ENCODE data around the gene GSTM3. TPM values are rescaled to one million over a fixed set of nuclear protein-coding genes. Genes with fewer than 3 reads are reported as not detected.
A peak's percentile ranks its signal among the peaks of the same experiment; 100 is the strongest.

The GSTM3 gene
- 29.7 TPM for total RNA-seq
- long read RNA-seq, full-length matches to known transcripts: 8 of 12 reads
- long read RNA-seq, partial matches to known transcripts: 0 of 12 reads
- long read RNA-seq, other reads (novel, unspliced or antisense): 4 of 12 reads

DNA sequence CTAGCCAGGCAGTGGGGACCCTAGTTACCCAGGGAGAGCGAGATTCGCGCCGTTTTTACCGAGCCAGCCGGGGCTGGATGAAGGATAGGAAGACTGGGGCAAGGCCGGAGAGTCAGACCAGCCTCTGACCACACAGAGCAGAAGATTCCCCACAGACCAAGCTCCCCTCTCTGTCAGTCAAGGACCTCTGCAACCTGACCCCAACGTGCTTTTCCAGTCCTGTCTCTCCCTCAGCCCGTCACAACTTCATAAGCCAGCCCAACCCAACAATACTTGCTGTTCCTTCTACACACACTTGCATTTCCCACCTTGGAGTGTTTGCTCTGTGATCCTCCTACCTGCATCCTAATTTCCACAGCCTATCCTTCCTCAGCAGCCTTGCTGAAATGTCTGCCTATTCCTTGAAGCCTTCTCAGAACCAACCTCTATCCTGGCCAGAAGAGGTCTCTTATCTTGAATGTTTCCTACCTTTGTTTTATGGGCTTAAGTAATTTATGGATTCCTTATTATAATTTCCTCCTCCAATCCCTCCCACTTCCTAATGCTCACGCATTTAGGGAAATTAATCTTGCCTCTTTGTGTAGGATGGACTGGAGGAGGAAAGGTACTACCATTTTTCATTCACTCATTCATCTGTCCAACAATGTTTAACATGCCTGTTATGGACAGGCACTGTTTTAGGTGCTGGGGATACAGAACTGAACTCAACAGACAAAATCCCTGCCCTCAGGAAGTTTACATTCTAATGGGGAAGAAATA lies at the start of gene GSTM3:
Gene GSTM3 (minus strand): TSS at position 424 of the 759 bp plus-strand sequence. CDS start 751 bp downstream, outside the sequence.
- no peak for DNase-seq
- no peaks in the 10 kb centered on the region for H3K27me3 ChIP-seq
- intact Hi-C loops (cut with DNase I): no loop called here
- H3K27ac ChIP-seq: peak within 1 kb of the TSS; percentile 67
- peak within 1 kb of the TSS; percentile 77 for H3K4me3 ChIP-seq
- H3K36me3 ChIP-seq: no peaks in the 10 kb centered on the region
- no peak for ATAC-seq
- peaks cover 8% of the 10 kb centered on the region for H3K4me1 ChIP-seq
- no peaks in the 10 kb centered on the region for H3K9me3 ChIP-seq
- TF ChIP-seq, protein P1, sequence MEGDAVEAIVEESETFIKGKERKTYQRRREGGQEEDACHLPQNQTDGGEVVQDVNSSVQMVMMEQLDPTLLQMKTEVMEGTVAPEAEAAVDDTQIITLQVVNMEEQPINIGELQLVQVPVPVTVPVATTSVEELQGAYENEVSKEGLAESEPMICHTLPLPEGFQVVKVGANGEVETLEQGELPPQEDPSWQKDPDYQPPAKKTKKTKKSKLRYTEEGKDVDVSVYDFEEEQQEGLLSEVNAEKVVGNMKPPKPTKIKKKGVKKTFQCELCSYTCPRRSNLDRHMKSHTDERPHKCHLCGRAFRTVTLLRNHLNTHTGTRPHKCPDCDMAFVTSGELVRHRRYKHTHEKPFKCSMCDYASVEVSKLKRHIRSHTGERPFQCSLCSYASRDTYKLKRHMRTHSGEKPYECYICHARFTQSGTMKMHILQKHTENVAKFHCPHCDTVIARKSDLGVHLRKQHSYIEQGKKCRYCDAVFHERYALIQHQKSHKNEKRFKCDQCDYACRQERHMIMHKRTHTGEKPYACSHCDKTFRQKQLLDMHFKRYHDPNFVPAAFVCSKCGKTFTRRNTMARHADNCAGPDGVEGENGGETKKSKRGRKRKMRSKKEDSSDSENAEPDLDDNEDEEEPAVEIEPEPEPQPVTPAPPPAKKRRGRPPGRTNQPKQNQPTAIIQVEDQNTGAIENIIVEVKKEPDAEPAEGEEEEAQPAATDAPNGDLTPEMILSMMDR (IDR thresholded peaks at IDR 0.05): no peak

DNA sequence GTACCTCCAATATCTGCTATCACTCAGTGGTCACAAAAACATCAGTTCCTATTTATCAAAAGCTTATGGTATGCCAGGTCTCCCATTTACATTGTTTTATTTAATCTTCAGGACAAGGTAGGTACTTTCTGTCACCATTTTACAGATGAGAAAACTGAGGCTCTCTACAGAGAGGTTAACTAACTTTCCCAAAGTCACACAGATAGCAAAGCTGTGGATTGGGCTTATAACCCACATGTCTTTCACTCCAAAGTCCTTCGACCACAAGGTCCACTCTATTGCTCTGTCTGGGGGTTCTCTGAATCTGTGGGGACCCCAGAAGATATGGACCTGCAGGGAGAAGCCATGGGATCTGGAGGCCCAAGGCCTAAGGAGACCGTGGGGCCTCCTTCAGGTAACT lies 49.5 kb upstream of the GSTM3 start:
- no peaks in the 10 kb centered on the region for H3K36me3 ChIP-seq
- no peak for DNase-seq
- TF ChIP-seq, protein P1 (IDR thresholded peaks at IDR 0.05): no peak
- no peaks in the 10 kb centered on the region for H3K9me3 ChIP-seq
- no peak overlapping the region for H3K4me3 ChIP-seq
- H3K4me1 ChIP-seq: peaks cover 65% of the 10 kb centered on the region
- ATAC-seq: no peak
- intact Hi-C loops (cut with DNase I): no loop called here
- H3K27me3 ChIP-seq: no peaks in the 10 kb centered on the region
- H3K27ac ChIP-seq: peak overlapping the region; percentile 74

GRCh38 chr1:109789551-109790180 lies 48.8 kb upstream of the GSTM3 start:
- H3K36me3 ChIP-seq: no peaks in the 10 kb centered on the region
- ATAC-seq (no peak), DNase-seq (peak; percentile 18)
- no peaks in the 10 kb centered on the region for H3K27me3 ChIP-seq
- TF ChIP-seq, protein P1 (IDR thresholded peaks at IDR 0.05): no peak
- peak overlapping the region; percentile 74 for H3K27ac ChIP-seq
- no peaks in the 10 kb centered on the region for H3K9me3 ChIP-seq
- no peak overlapping the region for H3K4me3 ChIP-seq
- H3K4me1 ChIP-seq: peaks cover 59% of the 10 kb centered on the region
- intact Hi-C loops (cut with DNase I): no loop called here

DNA sequence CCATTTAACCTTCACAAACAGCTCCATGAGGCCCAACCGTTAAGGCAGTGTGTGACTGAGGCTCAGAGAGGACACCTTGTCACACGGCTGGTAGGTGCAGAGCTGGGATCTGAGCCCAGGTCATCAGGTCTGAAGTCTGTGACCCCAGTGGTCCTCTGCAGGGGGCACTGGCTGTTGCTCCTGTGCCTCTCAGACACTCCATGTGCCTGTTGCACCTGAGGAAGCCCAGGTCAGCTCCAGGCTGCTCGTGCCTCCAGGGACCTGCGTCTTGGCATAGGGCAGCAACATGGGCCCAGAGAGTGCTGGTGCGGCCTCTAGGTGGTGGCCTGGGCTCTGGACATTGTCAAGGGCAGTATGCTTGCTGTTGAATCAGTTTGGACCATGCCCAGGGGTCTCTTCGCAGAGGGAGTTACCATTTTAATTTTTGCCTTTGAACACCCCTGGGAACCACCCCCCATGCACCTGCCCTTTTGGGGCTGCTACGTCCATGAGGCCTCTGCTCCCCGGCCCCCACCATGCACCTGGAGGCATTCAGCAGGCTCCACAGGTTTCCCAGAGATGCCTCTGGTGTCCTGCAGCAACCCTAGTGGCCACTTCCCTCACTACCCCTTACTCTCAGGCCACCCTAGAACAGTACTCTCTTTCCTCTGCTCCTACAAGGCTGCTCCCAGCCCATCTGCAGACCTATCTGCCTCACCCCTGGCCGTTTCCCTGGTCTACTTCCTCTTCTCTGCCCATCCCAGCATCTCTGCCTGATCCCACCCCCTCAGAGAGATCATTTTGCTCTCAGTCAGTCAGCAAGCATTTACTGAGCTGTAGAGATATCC lies 48.1 kb upstream of the GSTM3 start:
- no peaks in the 10 kb centered on the region for H3K27me3 ChIP-seq
- TF ChIP-seq, protein P1 (IDR thresholded peaks at IDR 0.05): peak; percentile 11
- no peak for ATAC-seq
- no peak overlapping the region for H3K4me3 ChIP-seq
- no peaks in the 10 kb centered on the region for H3K9me3 ChIP-seq
- no peaks in the 10 kb centered on the region for H3K36me3 ChIP-seq
- no peak overlapping the region for H3K27ac ChIP-seq
- peak; percentile 50 for DNase-seq
- peaks cover 51% of the 10 kb centered on the region for H3K4me1 ChIP-seq
- intact Hi-C loops (cut with DNase I): no loop called here

- peak; percentile 55 for DNase-seq
- H3K4me3 ChIP-seq: no peak overlapping the region
- intact Hi-C loops (cut with DNase I): no loop called here
- TF ChIP-seq, protein P1 (IDR thresholded peaks at IDR 0.05): no peak
- H3K27me3 ChIP-seq: no peaks in the 10 kb centered on the region
- peaks cover 51% of the 10 kb centered on the region for H3K4me1 ChIP-seq
- H3K27ac ChIP-seq: no peak overlapping the region
- H3K9me3 ChIP-seq: no peaks in the 10 kb centered on the region
- no peak for ATAC-seq
- H3K36me3 ChIP-seq: no peaks in the 10 kb centered on the region
These were observed 47.2 kb upstream of the GSTM3 start for GRCh38 chr1:109787845-109788601.
